Trophoblast cell (in vitro differentiated cells and primary cell): ENCODE data around the gene SAA2.
"Not testable (repeated sequence)": the region's sequence is repeated elsewhere in the genome, so short reads cannot be mapped to it uniquely, and the experiment has no call there.

Source experiments
- DNase-seq, 2 donors: peaks; one replicate each; pipeline ENCODE4 v3.0.0-alpha.2; 2016
- H2AFZ ChIP-seq: 2 replicates; pipeline ENCODE4 v1.6.1; 2013; ENCODE audit warnings: low read length, moderate library complexity, mild to moderate bottlenecking; ENCODE audit not compliant: insufficient read depth, poor library complexity
- H2AK5ac ChIP-seq: 2 replicates; pipeline ENCODE4 v1.6.1; 2013; ENCODE audit warnings: mild to moderate bottlenecking, low read length
- H2BK120ac ChIP-seq: 2 replicates; pipeline ENCODE4 v1.6.1; 2013; ENCODE audit warnings: low read length, mild to moderate bottlenecking, moderate library complexity; ENCODE audit not compliant: insufficient read depth, poor library complexity
- H2BK12ac ChIP-seq: 2 replicates; pipeline ENCODE4 v1.6.1; 2013; ENCODE audit warnings: mild to moderate bottlenecking, low read length, moderate library complexity
- H2BK5ac ChIP-seq: 2 replicates; pipeline ENCODE4 v1.6.1; 2013; ENCODE audit warnings: low read length, low read depth, moderate library complexity, mild to moderate bottlenecking; ENCODE audit not compliant: poor library complexity
- H3K14ac ChIP-seq: 2 replicates; pipeline ENCODE4 v1.6.1; 2013; ENCODE audit warnings: mild to moderate bottlenecking, low read length
- H3K18ac ChIP-seq: 2 replicates; pipeline ENCODE4 v1.6.1; 2013; ENCODE audit warnings: mild to moderate bottlenecking, low read length
- H3K23ac ChIP-seq: 2 replicates; pipeline ENCODE4 v1.6.1; 2013; ENCODE audit warnings: low read length
- H3K27ac ChIP-seq: 2 replicates; pipeline ENCODE4 v1.5.1; 2013; ENCODE audit warnings: low read depth, mild to moderate bottlenecking, inconsistent platforms, low read length, moderate library complexity
- H3K27me3 ChIP-seq: 2 replicates; pipeline ENCODE4 v1.6.1; 2013; ENCODE audit warnings: inconsistent platforms, mild to moderate bottlenecking, low read length, moderate library complexity; ENCODE audit not compliant: insufficient read depth
- H3K36me3 ChIP-seq, 2 experiments: 1 replicate in 1 of 2; 2 replicates in 1 of 2; pipeline ENCODE4 v1.6.1; 2013; ENCODE audit warnings: low read length in 2 of 2, mild to moderate bottlenecking in 2 of 2, moderate library complexity in 1 of 2; ENCODE audit not compliant: insufficient read depth in 2 of 2, control insufficient read depth in 1 of 2
- H3K4ac ChIP-seq: 2 replicates; pipeline ENCODE4 v1.6.1; 2013; ENCODE audit warnings: low read depth, mild to moderate bottlenecking, low read length, moderate library complexity
- H3K4me1 ChIP-seq, 2 experiments: 1 replicate in 1 of 2; 2 replicates in 1 of 2; pipeline ENCODE4 v1.6.1; 2013; ENCODE audit warnings: low read length in 2 of 2, mild to moderate bottlenecking in 2 of 2, moderate library complexity in 1 of 2; ENCODE audit not compliant: insufficient read depth in 2 of 2, control insufficient read depth in 1 of 2
- H3K4me2 ChIP-seq: 2 replicates; pipeline ENCODE4 v1.6.1; 2013; ENCODE audit warnings: inconsistent platforms, mild to moderate bottlenecking, low read length, moderate library complexity
- H3K4me3 ChIP-seq: 2 replicates; pipeline ENCODE4 v1.5.1; 2013; ENCODE audit warnings: mild to moderate bottlenecking, low read depth, low read length, inconsistent platforms
- H3K79me1 ChIP-seq: one replicate; pipeline ENCODE4 v1.6.1; 2013; ENCODE audit warnings: low read length
- H3K79me2 ChIP-seq: 2 replicates; pipeline ENCODE4 v1.6.1; 2013; ENCODE audit warnings: low read length, mild to moderate bottlenecking; ENCODE audit not compliant: control insufficient read depth, insufficient read depth, poor library complexity
- H3K9ac ChIP-seq: 2 replicates; pipeline ENCODE4 v1.6.1; 2013; ENCODE audit warnings: mild to moderate bottlenecking, low read length
- H3K9me3 ChIP-seq: 2 replicates; pipeline ENCODE4 v1.6.1; 2013; ENCODE audit warnings: low read depth, mild to moderate bottlenecking, control low read depth, inconsistent platforms, low read length; ENCODE audit not compliant: insufficient read depth
- H4K12ac ChIP-seq: 2 replicates; pipeline ENCODE4 v1.6.1; 2013; ENCODE audit warnings: low read depth, mild to moderate bottlenecking, low read length, moderate library complexity
- H4K8ac ChIP-seq: 2 replicates; pipeline ENCODE4 v1.6.1; 2013; ENCODE audit warnings: low read depth, mild to moderate bottlenecking, low read length, moderate library complexity
- H4K91ac ChIP-seq: one replicate; pipeline ENCODE4 v1.6.1; 2013; ENCODE audit warnings: low read depth, mild to moderate bottlenecking, low read length, moderate library complexity
- WGBS: extraction: QIAGEN DNeasy Blood & Tissue Kit; methylation state at CpG from one replicate; pipeline ENCODE4 v1.1.7; 2013; ENCODE audit warnings: missing lambda C conversion rate; ENCODE audit not compliant: insufficient read length, insufficient coverage; ENCODE audit errors: extremely low coverage; 5-methylcytosine and 5-hydroxymethylcytosine counted together

The SAA2 gene

GRCh38 chr11:18265949-18266348 is 17.5 kb upstream of the SAA2 start, which contains the start of gene SAA1:
Gene SAA1 (plus strand): TSS chr11:18266264. CDS start chr11:18266888, 624 bp downstream.
- no peaks in the 10 kb centered on the region for H3K79me1 ChIP-seq
- no peaks in the 10 kb centered on the region for H3K27me3 ChIP-seq
- no peak within 1 kb of the TSS for H3K9ac ChIP-seq
- peak; percentile 46 to 59 for DNase-seq
- no peak within 1 kb of the TSS for H4K12ac ChIP-seq
- peaks cover 0 to 4% of the 10 kb centered on the region in 2 experiments for H3K4me1 ChIP-seq
- H3K27ac ChIP-seq, result no peak within 1 kb of the TSS
- no peak within 1 kb of the TSS for H3K4ac ChIP-seq
- H3K4me3 ChIP-seq, result no peak within 1 kb of the TSS
- no CpG with 5 or more reads among the region's 8 CpGs for whole genome bisulfite sequencing
- no peak within 1 kb of the TSS for H2BK12ac ChIP-seq
- H3K23ac ChIP-seq, result no peak within 1 kb of the TSS
- no peak within 1 kb of the TSS for H2AK5ac ChIP-seq
- H2BK120ac ChIP-seq, result no peak within 1 kb of the TSS
- no peak within 1 kb of the TSS for H3K4me2 ChIP-seq
- H4K8ac ChIP-seq, result no peak within 1 kb of the TSS
- no peak within 1 kb of the TSS for H4K91ac ChIP-seq
- no peak within 1 kb of the TSS for H2BK5ac ChIP-seq
- no peaks in the 10 kb centered on the region for H3K79me2 ChIP-seq
- H3K14ac ChIP-seq, result no peak within 1 kb of the TSS
- no peaks in the 10 kb centered on the region for H3K9me3 ChIP-seq
- no peak within 1 kb of the TSS for H3K18ac ChIP-seq
- no peak within 1 kb of the TSS for H2AFZ ChIP-seq
- H3K36me3 ChIP-seq, result no peaks in the 10 kb centered on the region

GRCh38 chr11:18264677-18265555 is 16.4 kb upstream of the SAA2 start:
- no peak overlapping the region for H2BK120ac ChIP-seq
- no peak overlapping the region for H3K27ac ChIP-seq
- no peak overlapping the region for H3K18ac ChIP-seq
- no peak overlapping the region for H2AFZ ChIP-seq
- no peak overlapping the region for H3K9ac ChIP-seq
- H4K12ac ChIP-seq, result no peak overlapping the region
- H3K79me2 ChIP-seq, result no peaks in the 10 kb centered on the region
- H2BK12ac ChIP-seq, result no peak overlapping the region
- H3K4me2 ChIP-seq, result no peak overlapping the region
- H3K79me1 ChIP-seq, result no peaks in the 10 kb centered on the region
- no peak for DNase-seq
- H3K9me3 ChIP-seq, result no peaks in the 10 kb centered on the region
- peaks cover 0 to 4% of the 10 kb centered on the region in 2 experiments for H3K4me1 ChIP-seq
- H3K4me3 ChIP-seq, result no peak overlapping the region
- no peak overlapping the region for H3K23ac ChIP-seq
- H4K8ac ChIP-seq, result no peak overlapping the region
- no CpG with 5 or more reads among the region's 1 CpG for WGBS
- H3K36me3 ChIP-seq, result no peaks in the 10 kb centered on the region
- no peak overlapping the region for H2BK5ac ChIP-seq
- H3K14ac ChIP-seq, result no peak overlapping the region
- no peaks in the 10 kb centered on the region for H3K27me3 ChIP-seq
- no peak overlapping the region for H3K4ac ChIP-seq
- H4K91ac ChIP-seq, result no peak overlapping the region
- H2AK5ac ChIP-seq, result no peak overlapping the region

GRCh38 chr11:18264035-18264434 is 15.6 kb upstream of the SAA2 start:
- Histone ChIP-seq H3K4me1 (peaks cover 0 to 4% of the 10 kb centered on the region in 2 experiments), H3K27ac (no peak overlapping the region), H3K79me2 (no peaks in the 10 kb centered on the region), H3K9ac (no peak overlapping the region), H4K8ac (no peak overlapping the region), H3K4ac (no peak overlapping the region), H3K9me3 (no peaks in the 10 kb centered on the region), H2BK5ac (no peak overlapping the region), H2BK120ac (no peak overlapping the region), H3K36me3 (no peaks in the 10 kb centered on the region), H2AK5ac (no peak overlapping the region), H2BK12ac (no peak overlapping the region), H3K14ac (no peak overlapping the region), H3K4me2 (no peak overlapping the region), H3K27me3 (no peaks in the 10 kb centered on the region), H4K91ac (no peak overlapping the region), H4K12ac (no peak overlapping the region), H2AFZ (no peak overlapping the region), H3K79me1 (no peaks in the 10 kb centered on the region), H3K4me3 (no peak overlapping the region), H3K23ac (no peak overlapping the region), H3K18ac (no peak overlapping the region)
- DNase-seq, result no peak
- no CpG with 5 or more reads among the region's 4 CpGs for WGBS

GRCh38 chr11:18262681-18263350 is 14.3 kb upstream of the SAA2 start:
- not testable (repeated sequence) for H3K79me2 ChIP-seq, H3K36me3 ChIP-seq, H3K9me3 ChIP-seq, H2AK5ac ChIP-seq, H2BK5ac ChIP-seq, H3K4me3 ChIP-seq, H3K4me1 ChIP-seq, H3K79me1 ChIP-seq, H3K14ac ChIP-seq, H4K8ac ChIP-seq, H3K27ac ChIP-seq, H3K4me2 ChIP-seq, H4K91ac ChIP-seq, H3K23ac ChIP-seq, H4K12ac ChIP-seq, H2AFZ ChIP-seq, H3K18ac ChIP-seq, H2BK12ac ChIP-seq, H3K27me3 ChIP-seq, H3K9ac ChIP-seq, H2BK120ac ChIP-seq, H3K4ac ChIP-seq
- WGBS, result no CpG with 5 or more reads among the region's 8 CpGs
- DNase-seq, result peak in 1 of 2 donors; percentile 11
